A549 (cell line): ENCODE data around the gene CCDC170. TPM values are rescaled to one million over a fixed set of nuclear protein-coding genes. Genes with fewer than 3 reads are reported as not detected.

Experiments
- CHD4 ChIP-seq: fragments of 200-600 bp; sonication (generic); IDR thresholded peaks from 2 replicates; pipeline ENCODE4 v1.6.1; 2016; ENCODE audit warnings: antibody characterized with exemption, mild to moderate bottlenecking, borderline replicate concordance
- E2F6 ChIP-seq: IDR thresholded peaks from 2 replicates; pipeline ENCODE4 v1.6.1; 2012; ENCODE audit warnings: low read depth, borderline replicate concordance
- EHF ChIP-seq: fragments of 250-450 bp; sonication (Bioruptor Pico); IDR thresholded peaks from 2 replicates; pipeline ENCODE4 v1.5.0; 2020; ENCODE audit warnings: mild to moderate bottlenecking
- EHMT2 ChIP-seq: fragments of 200-600 bp; sonication (generic); IDR thresholded peaks from 2 replicates; pipeline ENCODE4 v1.6.1; 2016; ENCODE audit warnings: antibody characterized with exemption, low read depth, mild to moderate bottlenecking, moderate library complexity
- FOSB ChIP-seq: fragments of 250-450 bp; sonication (Bioruptor Pico); IDR thresholded peaks from 2 replicates; pipeline ENCODE4 v1.5.0; 2020; ENCODE audit warnings: mild to moderate bottlenecking, moderate library complexity
- FOXS1 ChIP-seq: fragments of 250-450 bp; sonication (Bioruptor Pico); IDR thresholded peaks from 2 replicates; pipeline ENCODE4 v1.5.0; 2020; ENCODE audit warnings: mild to moderate bottlenecking, moderate library complexity
- HDAC2 ChIP-seq: fragments of 200-600 bp; sonication (generic); IDR thresholded peaks from 2 replicates; pipeline ENCODE4 v1.6.1; 2016
- HEYL ChIP-seq: fragments of 250-450 bp; sonication (Bioruptor Pico); IDR thresholded peaks from 2 replicates; pipeline ENCODE4 v1.8.0; 2021; ENCODE audit warnings: mild to moderate bottlenecking, moderate library complexity
- HOXB13 ChIP-seq: fragments of 250-450 bp; sonication (Bioruptor Pico); IDR thresholded peaks from 2 replicates; pipeline ENCODE4 v1.5.0; 2020; ENCODE audit warnings: low read depth, mild to moderate bottlenecking, moderate library complexity
- HOXB5 ChIP-seq: fragments of 250-450 bp; sonication (Bioruptor Pico); IDR thresholded peaks from 2 replicates; pipeline ENCODE4 v1.5.0; 2020; ENCODE audit warnings: mild to moderate bottlenecking, moderate library complexity
- JUNB ChIP-seq: fragments of >200 bp; sonication (Bioruptor Twin); formaldehyde crosslinking; IDR thresholded peaks from 2 replicates; pipeline ENCODE4 v1.6.1; 2016
- KDM1A ChIP-seq: fragments of 200-600 bp; sonication (generic); IDR thresholded peaks from 2 replicates; pipeline ENCODE4 v1.6.1; 2016; ENCODE audit warnings: low read depth, mild to moderate bottlenecking
- MAX ChIP-seq: IDR thresholded peaks from 2 replicates; pipeline ENCODE4 v1.6.1; 2012
- MAZ ChIP-seq: fragments of 150-350 bp; IDR thresholded peaks from 2 replicates; pipeline ENCODE4 v1.6.1; 2014; ENCODE audit warnings: antibody characterized with exemption, low read depth, low read length, borderline replicate concordance
- MYC ChIP-seq: IDR thresholded peaks from 2 replicates; pipeline ENCODE4 v1.6.1; 2012; ENCODE audit warnings: mild to moderate bottlenecking, inconsistent platforms, low read length, improper control_type of control experiment, borderline replicate concordance
- NFE2L2 ChIP-seq: fragments of 150-350 bp; conservative IDR thresholded peaks from 2 replicates; pipeline ENCODE4 v1.6.1; 2014; ENCODE audit warnings: low read length
- NPAS2 ChIP-seq: fragments of 250-450 bp; sonication (Bioruptor Pico); IDR thresholded peaks from 2 replicates; pipeline ENCODE4 v1.8.0; 2022; ENCODE audit warnings: mild to moderate bottlenecking, moderate library complexity, borderline replicate concordance
- NR3C1 ChIP-seq: fragments of >200 bp; sonication (Bioruptor Twin); formaldehyde crosslinking; IDR thresholded peaks from 3 replicates; pipeline ENCODE4 v1.6.1; 2017
- POLR2A ChIP-seq: IDR thresholded peaks from 2 replicates; pipeline ENCODE4 v1.6.1; 2012; ENCODE audit warnings: mild to moderate bottlenecking, low read length
- RARB ChIP-seq: fragments of 250-450 bp; sonication (Bioruptor Pico); IDR thresholded peaks from 2 replicates; pipeline ENCODE4 v1.8.0; 2021; ENCODE audit warnings: mild to moderate bottlenecking, moderate library complexity
- TP53 ChIP-seq: fragments of 250-450 bp; sonication (Bioruptor Pico); IDR thresholded peaks from 2 replicates; pipeline ENCODE4 v1.5.0; 2021; ENCODE audit warnings: mild to moderate bottlenecking, moderate library complexity
- ZNF302 ChIP-seq: fragments of 250-450 bp; sonication (Bioruptor Pico); IDR thresholded peaks from 2 replicates; pipeline ENCODE4 v1.9.0; 2021; ENCODE audit warnings: inconsistent platforms, mild to moderate bottlenecking, moderate library complexity
- ZSCAN20 ChIP-seq: fragments of 250-450 bp; sonication (Bioruptor Pico); IDR thresholded peaks from 2 replicates; pipeline ENCODE4 v1.8.0; 2022; ENCODE audit warnings: mild to moderate bottlenecking, moderate library complexity
- polyA plus RNA-seq, 4 experiments: library from polyadenylated mRNA; depleted of rRNA in 3 of 4; stranded (reverse); fragments of >200 nt; fragmentation: RNase III in 1 of 4; extraction: RNeasy Plus Mini Kit Qiagen cat#74134 plus additional on column Dnase treatment in 1 of 4; gene quantifications; 2 replicates in 3 of 4; 3 replicates in 1 of 4; pipeline ENCODE4 v1.2.3, GENCODE V29; 2011 to 2017
- TF ChIP-seq, protein P1 (sequence below): fragments of 200-600 bp; sonication (generic); IDR thresholded peaks from 2 replicates; pipeline ENCODE4 v1.6.1; 2016; ENCODE audit warnings: antibody characterized with exemption, mild to moderate bottlenecking, moderate library complexity
- TF ChIP-seq, protein P2 (sequence below): fragments of 450-650 bp; IDR thresholded peaks from 2 replicates; pipeline ENCODE4 v1.6.1; 2014; ENCODE audit warnings: antibody characterized with exemption

Gene CCDC170
- polyA plus RNA-seq, 2 of the 4 experiments (the other 2 are of a cell fraction) = 0.09 to 0.61 TPM

DNA sequence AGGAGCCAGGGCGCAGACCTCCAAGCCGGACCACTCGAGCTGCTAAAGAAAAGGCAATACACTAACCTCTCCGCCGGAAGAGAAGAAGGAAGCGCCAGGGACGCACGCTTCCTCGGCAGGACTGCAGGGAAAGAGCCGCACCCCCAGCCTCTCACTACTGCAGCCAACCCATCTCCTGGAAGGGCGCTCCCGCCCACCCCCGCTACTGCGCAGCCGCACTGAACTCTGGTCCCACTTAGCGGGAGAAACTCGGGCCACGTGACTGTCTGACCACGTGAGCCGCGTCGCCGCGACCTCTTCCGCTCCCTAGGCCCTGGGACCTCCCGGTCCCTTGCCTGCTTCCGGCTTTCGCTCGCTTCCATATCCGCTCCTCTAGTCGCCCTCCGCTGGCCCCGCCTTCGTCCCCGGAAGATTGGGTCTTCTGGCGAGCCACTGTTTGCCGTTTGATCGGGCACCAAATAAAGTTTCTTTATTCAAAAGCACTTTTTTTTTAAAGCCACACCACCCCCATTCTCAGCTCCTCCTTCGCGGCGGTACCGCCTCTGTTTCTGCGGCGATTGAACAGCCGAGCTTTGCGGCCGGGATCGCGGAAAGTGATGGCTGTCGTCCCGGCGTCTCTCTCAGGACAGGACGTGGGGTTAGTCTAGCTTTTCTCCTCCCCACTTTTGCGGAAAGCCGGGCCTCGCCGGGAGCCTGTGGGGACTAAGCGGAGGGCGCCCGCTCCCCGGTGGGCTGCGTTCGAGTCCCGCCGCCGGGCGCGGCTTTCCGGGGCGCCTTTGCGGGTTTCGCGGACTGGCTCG lies 41.7 kb upstream of the CCDC170 start, which contains the start of gene RMND1 (continued):
- TF ChIP-seq, protein P1, sequence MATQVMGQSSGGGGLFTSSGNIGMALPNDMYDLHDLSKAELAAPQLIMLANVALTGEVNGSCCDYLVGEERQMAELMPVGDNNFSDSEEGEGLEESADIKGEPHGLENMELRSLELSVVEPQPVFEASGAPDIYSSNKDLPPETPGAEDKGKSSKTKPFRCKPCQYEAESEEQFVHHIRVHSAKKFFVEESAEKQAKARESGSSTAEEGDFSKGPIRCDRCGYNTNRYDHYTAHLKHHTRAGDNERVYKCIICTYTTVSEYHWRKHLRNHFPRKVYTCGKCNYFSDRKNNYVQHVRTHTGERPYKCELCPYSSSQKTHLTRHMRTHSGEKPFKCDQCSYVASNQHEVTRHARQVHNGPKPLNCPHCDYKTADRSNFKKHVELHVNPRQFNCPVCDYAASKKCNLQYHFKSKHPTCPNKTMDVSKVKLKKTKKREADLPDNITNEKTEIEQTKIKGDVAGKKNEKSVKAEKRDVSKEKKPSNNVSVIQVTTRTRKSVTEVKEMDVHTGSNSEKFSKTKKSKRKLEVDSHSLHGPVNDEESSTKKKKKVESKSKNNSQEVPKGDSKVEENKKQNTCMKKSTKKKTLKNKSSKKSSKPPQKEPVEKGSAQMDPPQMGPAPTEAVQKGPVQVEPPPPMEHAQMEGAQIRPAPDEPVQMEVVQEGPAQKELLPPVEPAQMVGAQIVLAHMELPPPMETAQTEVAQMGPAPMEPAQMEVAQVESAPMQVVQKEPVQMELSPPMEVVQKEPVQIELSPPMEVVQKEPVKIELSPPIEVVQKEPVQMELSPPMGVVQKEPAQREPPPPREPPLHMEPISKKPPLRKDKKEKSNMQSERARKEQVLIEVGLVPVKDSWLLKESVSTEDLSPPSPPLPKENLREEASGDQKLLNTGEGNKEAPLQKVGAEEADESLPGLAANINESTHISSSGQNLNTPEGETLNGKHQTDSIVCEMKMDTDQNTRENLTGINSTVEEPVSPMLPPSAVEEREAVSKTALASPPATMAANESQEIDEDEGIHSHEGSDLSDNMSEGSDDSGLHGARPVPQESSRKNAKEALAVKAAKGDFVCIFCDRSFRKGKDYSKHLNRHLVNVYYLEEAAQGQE = no peak
- 0 out of 2 replicates have a peak, but pooled peaks have one; percentile 31 for TF ChIP-seq MAZ
- no peak for TF ChIP-seq FOXS1 (CRISPR knock-in tag)
- no peak for TF ChIP-seq ZSCAN20 (CRISPR knock-in tag)
- TF ChIP-seq NFE2L2 = no peak
- no peak for TF ChIP-seq EHF (CRISPR knock-in tag)
- TF ChIP-seq EHMT2 = no peak
- TF ChIP-seq ZNF302 = no peak
- no peak for TF ChIP-seq HDAC2
- TF ChIP-seq FOSB (CRISPR knock-in tag) = no peak
- TF ChIP-seq JUNB = no peak
- no peak for TF ChIP-seq RARB
- TF ChIP-seq KDM1A = no peak
- peak; percentile 76 for TF ChIP-seq POLR2A
- no peak for TF ChIP-seq MYC
- peak; percentile 91 for TF ChIP-seq MAX
- TF ChIP-seq HEYL (CRISPR knock-in tag) = no peak
- peak; percentile 88 for TF ChIP-seq E2F6
- TF ChIP-seq, protein P2, sequence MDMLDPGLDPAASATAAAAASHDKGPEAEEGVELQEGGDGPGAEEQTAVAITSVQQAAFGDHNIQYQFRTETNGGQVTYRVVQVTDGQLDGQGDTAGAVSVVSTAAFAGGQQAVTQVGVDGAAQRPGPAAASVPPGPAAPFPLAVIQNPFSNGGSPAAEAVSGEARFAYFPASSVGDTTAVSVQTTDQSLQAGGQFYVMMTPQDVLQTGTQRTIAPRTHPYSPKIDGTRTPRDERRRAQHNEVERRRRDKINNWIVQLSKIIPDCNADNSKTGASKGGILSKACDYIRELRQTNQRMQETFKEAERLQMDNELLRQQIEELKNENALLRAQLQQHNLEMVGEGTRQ = peak; percentile 99
- TF ChIP-seq NR3C1 = no peak
- TF ChIP-seq HOXB13 (CRISPR knock-in tag) = no peak
- TF ChIP-seq CHD4 = no peak
- no peak for TF ChIP-seq HOXB5 (CRISPR knock-in tag)
- TF ChIP-seq TP53 = no peak
- TF ChIP-seq NPAS2 (CRISPR knock-in tag) = peak; percentile 76; the same call in 1 of the 2 replicates
